Measurements from ENCODE around the gene DLX1. TPM values are rescaled to one million over a fixed set of nuclear protein-coding genes. Genes with fewer than 3 reads are reported as not detected.
"Not testable (repeated sequence)": the region's sequence is repeated elsewhere in the genome, so short reads cannot be mapped to it uniquely, and the experiment has no call there.

DLX1 gene
- total RNA-seq, 2 experiments from 2014 or later: not detected

DNA sequence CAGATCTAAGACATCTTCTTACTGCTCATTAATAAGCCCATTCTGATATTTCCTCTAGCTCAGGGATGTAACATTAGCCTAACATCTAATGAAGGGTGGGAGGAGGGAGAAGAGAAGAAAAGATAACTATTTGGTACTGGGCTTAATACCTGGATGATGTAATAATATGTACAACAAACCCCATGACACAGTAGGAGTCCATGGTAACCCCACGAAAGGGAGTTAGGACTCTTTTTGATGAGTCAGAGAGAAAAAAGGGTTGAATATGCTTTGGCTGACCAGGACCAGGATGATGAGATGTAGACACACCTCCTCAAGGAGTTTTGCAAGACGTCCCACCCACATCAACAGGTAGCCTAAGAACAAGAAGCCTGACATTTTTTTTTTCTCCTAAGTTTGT, 51.8 kb downstream of the DLX1 start:
- POLR2A ChIA-PET: no interaction called here

DNA sequence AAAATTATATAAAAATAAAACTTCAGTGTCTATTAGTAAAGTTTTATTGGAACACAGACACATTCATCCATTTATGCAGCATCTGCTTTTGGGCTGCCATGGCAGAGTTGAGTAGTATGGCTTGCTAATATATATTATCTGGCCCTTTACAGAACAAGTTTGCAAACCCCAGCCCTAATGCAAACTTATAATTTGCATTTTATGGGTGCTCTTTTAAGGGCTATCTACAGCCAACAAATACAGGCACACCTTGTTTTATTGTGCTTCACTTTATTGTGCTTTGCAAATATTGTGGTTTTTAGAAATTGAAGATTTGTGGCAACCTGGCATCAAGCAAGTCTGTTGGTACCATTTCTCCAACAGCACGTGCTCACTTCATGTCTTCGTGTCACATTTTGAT, 52.6 kb downstream of the DLX1 start:
- POLR2A ChIA-PET: no interaction called here

More for the DNA sequence above, 51.8 kb downstream of the DLX1 start:
- no peak for DNase-seq
- Mint-ChIP-seq H3K9me3 (no peaks in the 10 kb centered on the region), H3K27me3 (peaks cover 11% of the 10 kb centered on the region), H3K27ac (no peak overlapping the region), H3K4me3 (no peak overlapping the region), H3K36me3 (ENCODE audit: low read depth) (no peaks in the 10 kb centered on the region), H3K4me1 (ENCODE audit: low read depth) (no peaks in the 10 kb centered on the region)
- Histone ChIP-seq H3K27me3 (ENCODE audit: control insufficient read depth in 1 of 2, insufficient read depth in 2 of 2, low read length in 2 of 2) (no peaks in the 10 kb centered on the region), H3K9me3 (ENCODE audit: control insufficient read depth in 1 of 2, insufficient read depth in 1 of 2, low read length in 2 of 2) (no peaks in the 10 kb centered on the region), H3K4me1 (ENCODE audit: insufficient read depth, low read length) (no peaks in the 10 kb centered on the region), H3K4me3 (ENCODE audit: low read length) (no peak overlapping the region), H3K36me3 (ENCODE audit: insufficient read depth, low read length) (no peaks in the 10 kb centered on the region), H3K27ac (ENCODE audit: low read depth in 1 of 2, low read length in 2 of 2) (no peak overlapping the region)
- TF ChIP-seq, protein P1, sequence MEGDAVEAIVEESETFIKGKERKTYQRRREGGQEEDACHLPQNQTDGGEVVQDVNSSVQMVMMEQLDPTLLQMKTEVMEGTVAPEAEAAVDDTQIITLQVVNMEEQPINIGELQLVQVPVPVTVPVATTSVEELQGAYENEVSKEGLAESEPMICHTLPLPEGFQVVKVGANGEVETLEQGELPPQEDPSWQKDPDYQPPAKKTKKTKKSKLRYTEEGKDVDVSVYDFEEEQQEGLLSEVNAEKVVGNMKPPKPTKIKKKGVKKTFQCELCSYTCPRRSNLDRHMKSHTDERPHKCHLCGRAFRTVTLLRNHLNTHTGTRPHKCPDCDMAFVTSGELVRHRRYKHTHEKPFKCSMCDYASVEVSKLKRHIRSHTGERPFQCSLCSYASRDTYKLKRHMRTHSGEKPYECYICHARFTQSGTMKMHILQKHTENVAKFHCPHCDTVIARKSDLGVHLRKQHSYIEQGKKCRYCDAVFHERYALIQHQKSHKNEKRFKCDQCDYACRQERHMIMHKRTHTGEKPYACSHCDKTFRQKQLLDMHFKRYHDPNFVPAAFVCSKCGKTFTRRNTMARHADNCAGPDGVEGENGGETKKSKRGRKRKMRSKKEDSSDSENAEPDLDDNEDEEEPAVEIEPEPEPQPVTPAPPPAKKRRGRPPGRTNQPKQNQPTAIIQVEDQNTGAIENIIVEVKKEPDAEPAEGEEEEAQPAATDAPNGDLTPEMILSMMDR (IDR thresholded peaks at IDR 0.05): no peak
- intact Hi-C loops (cut with DNase I, micrococcal nuclease): no loop called here
- CTCF ChIA-PET: interaction anchor here (0.7 kb wide), 1 partner anchor 8 kb away, joined by 4 read pairs; no protein-coding TSS in a partner anchor
- no peak for ATAC-seq (ENCODE audit: poor library complexity)

DNA sequence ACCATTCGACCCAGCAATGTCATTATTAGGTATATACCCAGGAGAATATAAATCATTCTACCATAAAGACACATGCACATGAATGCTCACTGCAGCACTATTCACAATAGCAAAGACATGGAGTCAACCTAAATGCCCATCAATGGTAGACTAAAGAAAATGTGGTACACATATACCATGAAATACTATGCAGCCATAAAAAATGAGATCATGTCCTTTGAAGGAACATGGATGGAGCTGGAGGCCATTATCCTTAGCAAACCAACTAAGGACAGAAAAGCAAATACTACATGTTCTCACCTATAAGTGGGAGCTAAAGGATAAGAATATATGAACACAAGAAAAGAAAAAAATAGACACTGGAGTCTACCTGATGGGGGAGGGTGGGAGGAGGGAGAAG, 53.4 kb downstream of the DLX1 start:
- H3K4me1 Mint-ChIP-seq (ENCODE audit: low read depth); ATAC-seq (ENCODE audit: poor library complexity); H3K27ac Mint-ChIP-seq; H3K27me3 ChIP-seq (ENCODE audit: control insufficient read depth in 1 of 2, insufficient read depth in 2 of 2, low read length in 2 of 2); H3K4me1 ChIP-seq (ENCODE audit: insufficient read depth, low read length); H3K4me3 ChIP-seq (ENCODE audit: low read length); POLR2A ChIA-PET; CTCF ChIA-PET; H3K9me3 Mint-ChIP-seq; H3K36me3 ChIP-seq (ENCODE audit: insufficient read depth, low read length); H3K27ac ChIP-seq (ENCODE audit: low read depth in 1 of 2, low read length in 2 of 2); H3K36me3 Mint-ChIP-seq (ENCODE audit: low read depth); H3K4me3 Mint-ChIP-seq; intact Hi-C loops (cut with DNase I, micrococcal nuclease); H3K9me3 ChIP-seq (ENCODE audit: control insufficient read depth in 1 of 2, insufficient read depth in 1 of 2, low read length in 2 of 2); DNase-seq: not testable (repeated sequence)
- H3K27me3 Mint-ChIP-seq: peaks cover 11% of the 10 kb centered on the region

More for the DNA sequence above, 52.6 kb downstream of the DLX1 start:
- TF ChIP-seq, protein P1 (IDR thresholded peaks at IDR 0.05): no peak
- Mint-ChIP-seq H3K9me3 (no peaks in the 10 kb centered on the region), H3K36me3 (ENCODE audit: low read depth) (no peaks in the 10 kb centered on the region), H3K27ac (no peak overlapping the region), H3K4me3 (no peak overlapping the region), H3K4me1 (ENCODE audit: low read depth) (no peaks in the 10 kb centered on the region), H3K27me3 (peaks cover 11% of the 10 kb centered on the region)
- H3K27ac ChIP-seq (ENCODE audit: low read depth in 1 of 2, low read length in 2 of 2): no peak overlapping the region
- no peaks in the 10 kb centered on the region for H3K9me3 ChIP-seq (ENCODE audit: control insufficient read depth in 1 of 2, insufficient read depth in 1 of 2, low read length in 2 of 2)
- CTCF ChIA-PET: no interaction called here
- no peaks in the 10 kb centered on the region for H3K36me3 ChIP-seq (ENCODE audit: insufficient read depth, low read length)
- H3K27me3 ChIP-seq (ENCODE audit: control insufficient read depth in 1 of 2, insufficient read depth in 2 of 2, low read length in 2 of 2): no peaks in the 10 kb centered on the region
- no peaks in the 10 kb centered on the region for H3K4me1 ChIP-seq (ENCODE audit: insufficient read depth, low read length)
- intact Hi-C loops (cut with DNase I, micrococcal nuclease): no loop called here
- no peak for DNase-seq
- no peak for ATAC-seq (ENCODE audit: poor library complexity)
- no peak overlapping the region for H3K4me3 ChIP-seq (ENCODE audit: low read length)

Other genes with a start within 250 kb of the DLX1 start
- gene SLC25A12, start 191.3 kb upstream of the DLX1 start, total RNA-seq: 1 to 10 TPM; 8.7 to 9.5 TPM
- gene HAT1, start 163.0 kb upstream of the DLX1 start, total RNA-seq: 10 to 100 TPM; 20.3 to 22.6 TPM
- 1 to 10 TPM; 7.2 to 7.9 TPM for gene METAP1D, start 85.6 kb upstream of the DLX1 start, total RNA-seq
- not detected for gene DLX2, start 17.4 kb downstream of the DLX1 start, total RNA-seq

Measured in CD4-positive, alpha-beta T cell (primary cell).